ENCODE measurements around the gene ACSL3. TPM values are rescaled to one million over a fixed set of nuclear protein-coding genes. Genes with fewer than 3 reads are reported as not detected.

The ACSL3 gene
- total and polyA plus RNA-seq, 10 donors = 7.5 to 50.2 (median 41.8) TPM

- Histone ChIP-seq H3K27ac (no peak overlapping the region), H3K27me3 (replicated peaks in 1 of 7) (no peaks in the 10 kb centered on the region), H3K36me3 (peaks cover 0 to 75% (median 35%) of the 10 kb centered on the region in 6 donors), H3K9me3 (peaks cover 0 to 34% (median 30%) of the 10 kb centered on the region in 8 donors), H3K4me1 (peaks cover 0 to 5% (median 0%) of the 10 kb centered on the region in 6 donors), H3K4me3 (no peak overlapping the region)
- intact Hi-C loops (cut with DNase I; ENCODE audit: low total_unique reads) = no loop called here
- no peak for DNase-seq
- 88 to 99% (median 95%) methylated on average over 2 of the region's 2 CpGs for WGBS, 5 donors
- TF ChIP-seq POLR2A (IDR thresholded peaks at IDR 0.05) (no peak), CTCF (IDR thresholded peaks at IDR 0.05 in 8 of 11, conservative IDR thresholded peaks at IDR 0.05 in 3 of 11) (no peak), POLR2AphosphoS5 (IDR thresholded peaks at IDR 0.05) (no peak)
These were observed 79.1 kb downstream of the ACSL3 start for GRCh38 chr2:222939979-222940378.

GRCh38 chr2:222941510-222942032 lies 80.7 kb downstream of the ACSL3 start:
- intact Hi-C loops (cut with DNase I; ENCODE audit: low total_unique reads) = no loop called here

GRCh38 chr2:222942561-222942960 lies 81.7 kb downstream of the ACSL3 start:
- Histone ChIP-seq H3K36me3 (peaks cover 0 to 49% (median 11%) of the 10 kb centered on the region in 6 donors), H3K27ac (no peak overlapping the region), H3K4me1 (peaks cover 0 to 5% (median 0%) of the 10 kb centered on the region in 6 donors), H3K4me3 (no peak overlapping the region), H3K27me3 (replicated peaks in 1 of 7) (no peaks in the 10 kb centered on the region), H3K9me3 (peaks cover 0 to 17% (median 16%) of the 10 kb centered on the region in 8 donors)
- 91 to 97% (median 93%) methylated on average over 3 of the region's 3 CpGs for WGBS, 5 donors
- DNase-seq = no peak
- intact Hi-C loops (cut with DNase I; ENCODE audit: low total_unique reads) = no loop called here
- TF ChIP-seq POLR2A (IDR thresholded peaks at IDR 0.05) (no peak), CTCF (IDR thresholded peaks at IDR 0.05 in 8 of 11, conservative IDR thresholded peaks at IDR 0.05 in 3 of 11) (no peak), POLR2AphosphoS5 (IDR thresholded peaks at IDR 0.05) (no peak)

More at GRCh38 chr2:222941510-222942032, 80.7 kb downstream of the ACSL3 start:
- WGBS, 5 donors = 91 to 96% (median 93%) methylated on average over 7 of the region's 7 CpGs
- Histone ChIP-seq H3K27ac (no peak overlapping the region), H3K4me3 (no peak overlapping the region), H3K9me3 (peaks cover 0 to 27% (median 25%) of the 10 kb centered on the region in 8 donors), H3K36me3 (peaks cover 0 to 59% (median 20%) of the 10 kb centered on the region in 6 donors), H3K4me1 (peaks cover 0 to 5% (median 0%) of the 10 kb centered on the region in 6 donors), H3K27me3 (replicated peaks in 1 of 7) (no peaks in the 10 kb centered on the region)
- no peak for DNase-seq
- TF ChIP-seq CTCF (IDR thresholded peaks at IDR 0.05 in 8 of 11, conservative IDR thresholded peaks at IDR 0.05 in 3 of 11) (no peak), POLR2A (IDR thresholded peaks at IDR 0.05) (no peak), POLR2AphosphoS5 (IDR thresholded peaks at IDR 0.05) (no peak)

GRCh38 chr2:222942977-222943376 lies 82.1 kb downstream of the ACSL3 start:
- TF ChIP-seq POLR2AphosphoS5 (IDR thresholded peaks at IDR 0.05) (no peak), POLR2A (IDR thresholded peaks at IDR 0.05) (no peak), CTCF (IDR thresholded peaks at IDR 0.05 in 8 of 11, conservative IDR thresholded peaks at IDR 0.05 in 3 of 11) (no peak)
- intact Hi-C loops (cut with DNase I; ENCODE audit: low total_unique reads) = no loop called here
- Histone ChIP-seq H3K27me3 (replicated peaks in 1 of 7) (no peaks in the 10 kb centered on the region), H3K27ac (no peak overlapping the region), H3K36me3 (peaks cover 0 to 45% (median 9%) of the 10 kb centered on the region in 6 donors), H3K4me1 (peaks cover 0 to 5% (median 0%) of the 10 kb centered on the region in 6 donors), H3K9me3 (peaks cover 0 to 13% (median 12%) of the 10 kb centered on the region in 8 donors), H3K4me3 (no peak overlapping the region)
- WGBS, 5 donors = 63 to 92% (median 85%) methylated on average over 1 of the region's 1 CpG
- DNase-seq = no peak

Data from spleen (tissue), 11 donors.